Inferior parietal cortex (tissue), 1 donor: Measurements from ENCODE around the gene ID2.

Source experiments
- DNase-seq: peaks from one replicate; pipeline ENCODE4 v3.0.0-alpha.2; 2016; ENCODE audit errors: extremely low spot score

The ID2 gene

DNA sequence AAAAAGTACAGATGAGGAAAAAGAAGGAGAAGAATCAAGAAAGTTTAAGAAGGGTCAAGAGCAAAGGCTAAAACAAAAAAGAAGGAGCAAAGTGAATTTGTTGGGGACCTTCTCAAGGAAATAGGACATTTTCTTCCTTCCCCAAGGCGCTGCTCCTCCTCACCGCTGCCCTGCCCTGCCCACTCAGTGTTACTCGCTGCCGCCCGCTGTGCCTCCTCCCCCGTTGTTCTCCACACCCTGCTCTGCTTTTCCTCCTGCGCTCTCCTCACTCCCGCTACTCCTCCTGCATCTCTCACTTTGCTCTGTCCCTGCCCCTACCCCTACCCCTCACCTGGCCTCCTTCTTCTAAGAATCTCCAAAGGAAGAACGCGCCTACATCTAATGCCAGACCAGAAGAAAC, 50.7 kb downstream of the ID2 start:
- no peak for DNase-seq
